GM12878 (cell line): ENCODE data around the gene DUS4L. TPM values are rescaled to one million over a fixed set of nuclear protein-coding genes. Genes with fewer than 3 reads are reported as not detected.

Experiments used
- ATAC-seq: fragments of 200-7000 bp; cut with Tn5 transposase; 3 replicates; pipeline ENCODE4 v1.9.1; 2020; ENCODE audit warnings: mild to moderate bottlenecking, moderate library complexity
- BruUV-seq: library from RNA; stranded (reverse); fragments of 400-500 nt; replicated peaks from 2 replicates; lab custom pipeline; 2021; lab: Mats Ljungman, UMichigan
- CTCF ChIA-PET: fragments of 300-600 bp; sonication (Branson Sonifier 250); formaldehyde crosslinking; extraction: SDS; loops from one replicate; lab custom pipeline; 2021; ENCODE audit warnings: inconsistent platforms; lab: Yijun Ruan, JAX
- POLR2A ChIA-PET: fragments of 350-600 bp; formaldehyde crosslinking; extraction: SDS; loops from one replicate; lab custom pipeline; 2021; ENCODE audit warnings: inconsistent platforms; lab: Charles Lee
- RAD21 ChIA-PET: fragments of 300-600 bp; sonication (Branson Sonifier 250); formaldehyde crosslinking; loops from one replicate; lab custom pipeline; 2023; ENCODE audit warnings: antibody characterized with exemption; ENCODE audit not compliant: unreplicated experiment; lab: Charles Lee
- SMC1A ChIA-PET: fragments of 300-600 bp; sonication (Branson Sonifier 250); formaldehyde crosslinking; loops from one replicate; lab custom pipeline; 2023; ENCODE audit not compliant: unreplicated experiment, uncharacterized antibody; lab: Charles Lee
- DNase-seq: peaks from one replicate; pipeline ENCODE4 v3.0.0-alpha.2; 2011; ENCODE audit warnings: low read depth, low spot score
- FAIRE-seq: peaks from 3 replicates; lab custom pipeline; 2011; peaks lifted over from hg19 to GRCh38; lab: Jason Lieb, UNC
- H2AFZ ChIP-seq: 2 replicates; pipeline ENCODE4 v1.6.0; 2011; ENCODE audit warnings: low read depth, low read length, control low read depth; ENCODE audit not compliant: control insufficient read depth
- H3K27ac ChIP-seq: 2 replicates; pipeline ENCODE4 v1.5.1; 2011; ENCODE audit warnings: control low read depth; ENCODE audit not compliant: control insufficient read depth, insufficient read depth
- H3K27me3 ChIP-seq, 2 experiments: replicated peaks in 1 of 2; 2 replicates each; pipeline versions ENCODE4 v1.6.0 to v1.6.1; 2011; ENCODE audit warnings: low read length in 1 of 2; ENCODE audit not compliant: control insufficient read depth in 2 of 2, insufficient read depth in 2 of 2
- H3K36me3 ChIP-seq, 2 experiments: 2 replicates each; pipeline ENCODE4 v1.5.1; 2011; ENCODE audit warnings: low read length in 1 of 2; ENCODE audit not compliant: control insufficient read depth in 2 of 2, insufficient read depth in 2 of 2
- H3K4me1 ChIP-seq: 2 replicates; pipeline ENCODE4 v1.6.1; 2011; ENCODE audit warnings: mild to moderate bottlenecking, low read length, moderate library complexity, mixed read lengths; ENCODE audit not compliant: control insufficient read depth, insufficient read depth
- H3K4me2 ChIP-seq: 2 replicates; pipeline ENCODE4 v1.6.0; 2011; ENCODE audit warnings: control low read depth; ENCODE audit not compliant: control insufficient read depth, insufficient read depth
- H3K4me3 ChIP-seq: fragments of 200-600 bp; sonication (generic); 2 replicates; pipeline ENCODE4 v1.5.1; 2016
- H3K79me2 ChIP-seq: 2 replicates; pipeline ENCODE4 v1.6.0; 2011; ENCODE audit warnings: low read length; ENCODE audit not compliant: control insufficient read depth, insufficient read depth
- H3K9ac ChIP-seq: 2 replicates; pipeline ENCODE4 v1.8.0; 2011; ENCODE audit warnings: low read length, control low read depth, mixed read lengths; ENCODE audit not compliant: control insufficient read depth, insufficient read depth
- H3K9me3 ChIP-seq: replicated peaks from 3 replicates; pipeline ENCODE4 v1.5.1; 2011; ENCODE audit warnings: mild to moderate bottlenecking, low read length; ENCODE audit not compliant: control insufficient read depth, insufficient read depth
- H4K20me1 ChIP-seq: 2 replicates; pipeline ENCODE4 v1.6.0; 2011; ENCODE audit not compliant: control insufficient read depth, insufficient read depth
- WGBS: methylation state at CpG from one replicate; pipeline ENCODE4 v1.1.6; 2016; ENCODE audit warnings: low lambda C conversion rate; ENCODE audit not compliant: insufficient replicate concordance, insufficient coverage; ENCODE audit errors: missing lambda C conversion rate; 5-methylcytosine and 5-hydroxymethylcytosine counted together
- in situ Hi-C: fragments of 300-500 bp; cut with MboI; formaldehyde crosslinking; loops from 9 replicates; pipeline ENCODE4 v1.14.3; 2018; ENCODE audit warnings: mixed read lengths
- intact Hi-C: fragments of 100-400 bp; cut with micrococcal nuclease; formaldehyde crosslinking; loops from one replicate; pipeline ENCODE4 v1.14.2; 2022; ENCODE audit not compliant: unreplicated experiment
- polyA plus RNA-seq, 11 experiments: library from polyadenylated mRNA; depleted of rRNA in 4 of 11; unstranded in 6 of 11; stranded (reverse) in 5 of 11; fragments of >200 nt; fragmentation: Nextera tagmentation in 4 of 11; fragmentation: Illumina TruSeq in 1 of 11; extraction: Ambion mirVana in 4 of 11; extraction: Trizol in 1 of 11; gene quantifications; 1 replicate in 1 of 11; 2 replicates in 10 of 11; pipeline versions ENCODE4 v1.2.1 to v1.2.3, GENCODE V29; 2011 to 2016; ENCODE audit warnings: inconsistent platforms in 2 of 11, missing spikeins in 2 of 11, low read depth in 1 of 11
- total RNA-seq, 4 experiments: library from RNA; depleted of rRNA in 3 of 4; stranded (reverse); fragments of >200 nt in 3 of 4; fragmentation: Illumina TruSeq in 1 of 4; extraction: Trizol in 1 of 4; gene quantifications; 2 replicates each; pipeline versions ENCODE4 v1.2.1 to v1.2.3, GENCODE V29; 2013 to 2021
- TF ChIP-seq, protein P1 (sequence below): fragments of 150-350 bp; IDR thresholded peaks from 2 replicates; pipeline ENCODE4 v1.6.1; 2014; ENCODE audit warnings: mild to moderate bottlenecking, low read depth, low read length
- TF ChIP-seq, protein P2 (sequence below): fragments of 150-350 bp; IDR thresholded peaks from 2 replicates; pipeline ENCODE4 v1.6.1; 2016; ENCODE audit warnings: low read depth, low read length
- TF ChIP-seq, protein P3 (sequence below): IDR thresholded peaks from 2 replicates; pipeline ENCODE4 v1.6.1; 2011; ENCODE audit warnings: borderline replicate concordance, low read depth, mild to moderate bottlenecking, moderate library complexity, mixed read lengths, low read length; ENCODE audit not compliant: insufficient read depth; ENCODE audit errors: extremely low read length

DUS4L gene
- total and polyA plus RNA-seq, 10 of the 15 experiments (the other 5 are each of a cell fraction or from before 2014, with no cell fraction given): 5.3 to 15.3 (median 12.8) TPM

DNA sequence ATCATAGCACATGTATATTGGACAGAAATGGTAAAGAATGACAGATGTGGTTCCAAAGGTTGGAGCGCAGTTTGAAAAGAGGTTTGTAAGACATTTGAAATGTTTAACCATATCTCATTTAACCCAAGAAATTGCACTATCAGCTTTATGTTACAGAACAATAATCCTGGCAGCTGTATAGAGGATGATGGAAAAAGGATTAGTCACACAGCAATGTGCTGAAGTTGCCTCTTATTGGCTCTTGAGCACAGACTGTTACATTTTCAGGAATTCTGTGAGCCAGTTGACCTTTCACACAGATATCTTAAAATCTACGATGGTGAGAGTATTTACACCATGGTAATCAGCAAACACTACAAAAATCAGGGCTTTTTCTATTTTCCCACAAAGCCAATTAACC, 3.9 kb upstream of the DUS4L start (continued):
- TF ChIP-seq, protein P1, sequence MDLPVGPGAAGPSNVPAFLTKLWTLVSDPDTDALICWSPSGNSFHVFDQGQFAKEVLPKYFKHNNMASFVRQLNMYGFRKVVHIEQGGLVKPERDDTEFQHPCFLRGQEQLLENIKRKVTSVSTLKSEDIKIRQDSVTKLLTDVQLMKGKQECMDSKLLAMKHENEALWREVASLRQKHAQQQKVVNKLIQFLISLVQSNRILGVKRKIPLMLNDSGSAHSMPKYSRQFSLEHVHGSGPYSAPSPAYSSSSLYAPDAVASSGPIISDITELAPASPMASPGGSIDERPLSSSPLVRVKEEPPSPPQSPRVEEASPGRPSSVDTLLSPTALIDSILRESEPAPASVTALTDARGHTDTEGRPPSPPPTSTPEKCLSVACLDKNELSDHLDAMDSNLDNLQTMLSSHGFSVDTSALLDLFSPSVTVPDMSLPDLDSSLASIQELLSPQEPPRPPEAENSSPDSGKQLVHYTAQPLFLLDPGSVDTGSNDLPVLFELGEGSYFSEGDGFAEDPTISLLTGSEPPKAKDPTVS: no peak
- TF ChIP-seq, protein P2, sequence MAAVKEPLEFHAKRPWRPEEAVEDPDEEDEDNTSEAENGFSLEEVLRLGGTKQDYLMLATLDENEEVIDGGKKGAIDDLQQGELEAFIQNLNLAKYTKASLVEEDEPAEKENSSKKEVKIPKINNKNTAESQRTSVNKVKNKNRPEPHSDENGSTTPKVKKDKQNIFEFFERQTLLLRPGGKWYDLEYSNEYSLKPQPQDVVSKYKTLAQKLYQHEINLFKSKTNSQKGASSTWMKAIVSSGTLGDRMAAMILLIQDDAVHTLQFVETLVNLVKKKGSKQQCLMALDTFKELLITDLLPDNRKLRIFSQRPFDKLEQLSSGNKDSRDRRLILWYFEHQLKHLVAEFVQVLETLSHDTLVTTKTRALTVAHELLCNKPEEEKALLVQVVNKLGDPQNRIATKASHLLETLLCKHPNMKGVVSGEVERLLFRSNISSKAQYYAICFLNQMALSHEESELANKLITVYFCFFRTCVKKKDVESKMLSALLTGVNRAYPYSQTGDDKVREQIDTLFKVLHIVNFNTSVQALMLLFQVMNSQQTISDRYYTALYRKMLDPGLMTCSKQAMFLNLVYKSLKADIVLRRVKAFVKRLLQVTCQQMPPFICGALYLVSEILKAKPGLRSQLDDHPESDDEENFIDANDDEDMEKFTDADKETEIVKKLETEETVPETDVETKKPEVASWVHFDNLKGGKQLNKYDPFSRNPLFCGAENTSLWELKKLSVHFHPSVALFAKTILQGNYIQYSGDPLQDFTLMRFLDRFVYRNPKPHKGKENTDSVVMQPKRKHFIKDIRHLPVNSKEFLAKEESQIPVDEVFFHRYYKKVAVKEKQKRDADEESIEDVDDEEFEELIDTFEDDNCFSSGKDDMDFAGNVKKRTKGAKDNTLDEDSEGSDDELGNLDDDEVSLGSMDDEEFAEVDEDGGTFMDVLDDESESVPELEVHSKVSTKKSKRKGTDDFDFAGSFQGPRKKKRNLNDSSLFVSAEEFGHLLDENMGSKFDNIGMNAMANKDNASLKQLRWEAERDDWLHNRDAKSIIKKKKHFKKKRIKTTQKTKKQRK: no peak

DNA sequence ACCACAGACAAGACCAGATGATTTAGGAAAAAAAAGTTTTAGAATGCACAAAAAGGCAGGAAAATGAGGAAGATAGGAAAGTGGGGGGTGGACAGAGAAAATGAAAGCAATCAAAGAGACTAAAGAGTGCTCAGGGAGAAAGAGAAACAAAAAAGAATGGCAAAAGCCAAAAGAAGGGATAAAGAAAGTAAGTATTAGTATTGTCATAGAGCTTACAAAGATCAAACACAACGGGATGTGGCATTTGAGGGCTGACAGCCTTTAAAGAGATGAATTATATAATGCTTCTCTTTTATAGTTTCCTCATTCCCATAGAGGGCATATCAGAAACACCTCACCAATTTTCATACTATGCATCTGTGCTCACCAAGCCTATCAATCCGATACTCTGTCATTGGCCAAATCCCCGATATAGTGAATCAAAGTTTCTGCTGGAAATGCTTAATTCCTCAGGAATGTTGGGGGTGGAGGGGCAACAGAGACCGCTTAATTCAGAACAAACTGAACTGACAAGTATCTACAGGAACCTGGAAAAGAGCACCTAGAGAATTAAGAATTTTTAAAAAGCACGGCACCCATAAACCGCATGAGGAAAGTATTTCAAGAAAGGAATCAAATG, 2.8 kb upstream of the DUS4L start:
- TF ChIP-seq, protein P3, sequence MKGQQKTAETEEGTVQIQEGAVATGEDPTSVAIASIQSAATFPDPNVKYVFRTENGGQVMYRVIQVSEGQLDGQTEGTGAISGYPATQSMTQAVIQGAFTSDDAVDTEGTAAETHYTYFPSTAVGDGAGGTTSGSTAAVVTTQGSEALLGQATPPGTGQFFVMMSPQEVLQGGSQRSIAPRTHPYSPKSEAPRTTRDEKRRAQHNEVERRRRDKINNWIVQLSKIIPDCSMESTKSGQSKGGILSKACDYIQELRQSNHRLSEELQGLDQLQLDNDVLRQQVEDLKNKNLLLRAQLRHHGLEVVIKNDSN: no peak
- BruUV-seq: no TSS peak
- peak overlapping the region; percentile 4; the same call in 1 of the 2 replicates for H3K4me2 ChIP-seq
- FAIRE-seq: no peak
- CTCF ChIA-PET: no interaction called here
- POLR2A ChIA-PET: interaction anchor here (0.7 kb wide), 1 partner anchor 13 kb away, joined by 3 read pairs; no protein-coding TSS in a partner anchor
- H3K4me3 ChIP-seq: no peak overlapping the region
- no peaks in the 10 kb centered on the region for H3K27me3 ChIP-seq
- no peak for DNase-seq
- H3K4me1 ChIP-seq: no peaks in the 10 kb centered on the region
- H4K20me1 ChIP-seq: no peaks in the 10 kb centered on the region
- RAD21 ChIA-PET: no interaction called here
- peaks cover 17% of the 10 kb centered on the region for H3K79me2 ChIP-seq
- in situ Hi-C loops: no loop called here
- intact Hi-C loops: no loop called here
- no peak overlapping the region for H3K27ac ChIP-seq
- no peak for ATAC-seq
- H2AFZ ChIP-seq: no peak overlapping the region
- SMC1A ChIA-PET: no interaction called here
- H3K9ac ChIP-seq: no peak overlapping the region
- WGBS: 84% methylated on average over 6 of the region's 6 CpGs
- H3K36me3 ChIP-seq: 0 out of 4 replicates have a peak, but pooled peaks cover 0 to 1% of the 10 kb centered on the region in 2 experiments
- no peaks in the 10 kb centered on the region for H3K9me3 ChIP-seq
